ENCODE data around the gene MED13L. TPM values are rescaled to one million over a fixed set of nuclear protein-coding genes. Genes with fewer than 3 reads are reported as not detected.

MED13L gene
- total RNA-seq, 1 experiment from 2014 or later: 80.5 TPM

GRCh38 chr12:116226026-116226425 is 51.5 kb downstream of the MED13L start (continued):
- no peak for TF ChIP-seq E2F4 (CRISPR knock-in tag; IDR thresholded peaks at IDR 0.05; ENCODE audit: borderline replicate concordance, low read depth)
- TF ChIP-seq ZNF671 (CRISPR knock-in tag; IDR thresholded peaks at IDR 0.05): no peak
- no peak for TF ChIP-seq ZNF121 (CRISPR knock-in tag; IDR thresholded peaks at IDR 0.05)
- no peak for TF ChIP-seq ZNF232 (CRISPR knock-in tag; IDR thresholded peaks at IDR 0.05)
- TF ChIP-seq ZNF532 (CRISPR knock-in tag; IDR thresholded peaks at IDR 0.05; ENCODE audit: borderline replicate concordance): no peak
- no peak for TF ChIP-seq MLX (CRISPR knock-in tag; IDR thresholded peaks at IDR 0.05)
- TF ChIP-seq AR (CRISPR knock-in tag; IDR thresholded peaks at IDR 0.05): no peak
- TF ChIP-seq NFATC4 (CRISPR knock-in tag; IDR thresholded peaks at IDR 0.05): no peak
- TF ChIP-seq JUN (CRISPR knock-in tag; IDR thresholded peaks at IDR 0.05): no peak
- no peak for TF ChIP-seq SMAD3 (CRISPR knock-in tag; IDR thresholded peaks at IDR 0.05; ENCODE audit: borderline replicate concordance)
- TF ChIP-seq STAT6 (CRISPR knock-in tag; conservative IDR thresholded peaks at IDR 0.05; ENCODE audit: low read depth): no peak
- TF ChIP-seq FOXJ3 (CRISPR knock-in tag; IDR thresholded peaks at IDR 0.05; ENCODE audit: borderline replicate concordance): no peak
- no peak for TF ChIP-seq PREB (CRISPR knock-in tag; IDR thresholded peaks at IDR 0.05; ENCODE audit: borderline replicate concordance)

GRCh38 chr12:116222358-116222757 is 55.1 kb downstream of the MED13L start:
- ChIA-PET CTCF (interaction anchor here (0.6 kb wide), 1 partner anchor 31 kb away, joined by 4 read pairs; no protein-coding TSS in a partner anchor), POLR2A (no interaction called here)
- H3K27ac Mint-ChIP-seq: no peak overlapping the region
- no peak for TF ChIP-seq EMX1 (CRISPR knock-in tag; IDR thresholded peaks at IDR 0.05)
- no peak for TF ChIP-seq NR1H2 (CRISPR knock-in tag; IDR thresholded peaks at IDR 0.05)
- no peak for TF ChIP-seq MAX (CRISPR knock-in tag; IDR thresholded peaks at IDR 0.05)
- no peak for TF ChIP-seq FOXP1 (CRISPR knock-in tag; IDR thresholded peaks at IDR 0.05; ENCODE audit: borderline replicate concordance)
- TF ChIP-seq IRF2 (CRISPR knock-in tag; IDR thresholded peaks at IDR 0.05; ENCODE audit: borderline replicate concordance, low read depth): no peak
- no peak for TF ChIP-seq TEAD1 (CRISPR knock-in tag; IDR thresholded peaks at IDR 0.05)
- no peak for TF ChIP-seq SMAD4 (CRISPR knock-in tag; IDR thresholded peaks at IDR 0.05)
- no peak for TF ChIP-seq ZBTB21 (CRISPR knock-in tag; IDR thresholded peaks at IDR 0.05; ENCODE audit: borderline replicate concordance)
- TF ChIP-seq ZNF425 (CRISPR knock-in tag; conservative IDR thresholded peaks at IDR 0.05): no peak
- TF ChIP-seq ZNF232 (CRISPR knock-in tag; IDR thresholded peaks at IDR 0.05): no peak
- no peaks in the 10 kb centered on the region for H3K9me3 Mint-ChIP-seq
- H3K36me3 Mint-ChIP-seq: no peaks in the 10 kb centered on the region
- DNase-seq (ENCODE audit: low spot score): no peak
- H3K27me3 Mint-ChIP-seq (ENCODE audit: low read depth): no peaks in the 10 kb centered on the region
- no peak overlapping the region for H3K4me3 Mint-ChIP-seq
- peaks cover 3% of the 10 kb centered on the region; the same call in 1 of the 2 replicates for H3K4me1 Mint-ChIP-seq
- no peak for ATAC-seq

Data from WTC11 (cell line).